H9 (cell line): ENCODE data around the gene LENG1. TPM values are rescaled to one million over a fixed set of nuclear protein-coding genes. Genes with fewer than 3 reads are reported as not detected.

Experiments used
- DNase-seq: peaks from one replicate; pipeline ENCODE4 v3.0.0-alpha.2; 2017
- H2AFZ ChIP-seq: one replicate; pipeline ENCODE4 v1.6.1; 2013; ENCODE audit warnings: mild to moderate bottlenecking, low read length, control low read depth, moderate library complexity
- H2AK5ac ChIP-seq: 2 replicates; pipeline ENCODE4 v1.6.1; 2013; ENCODE audit warnings: low read length, control low read depth, mixed read lengths; ENCODE audit not compliant: insufficient read length
- H2BK120ac ChIP-seq: one replicate; pipeline ENCODE4 v1.6.1; 2013; ENCODE audit warnings: low read depth, mild to moderate bottlenecking, low read length, control low read depth, inconsistent platforms; ENCODE audit not compliant: poor library complexity, severe bottlenecking
- H2BK12ac ChIP-seq: 2 replicates; pipeline ENCODE4 v1.6.1; 2013; ENCODE audit warnings: low read length, control low read depth, mixed read lengths, low read depth; ENCODE audit not compliant: insufficient read length
- H2BK15ac ChIP-seq: 2 replicates; pipeline ENCODE4 v1.6.1; 2013; ENCODE audit warnings: low read depth, low read length, control low read depth
- H2BK20ac ChIP-seq: one replicate; pipeline ENCODE4 v1.6.1; 2013; ENCODE audit warnings: low read depth, mild to moderate bottlenecking, low read length, control low read depth, inconsistent platforms; ENCODE audit not compliant: poor library complexity, severe bottlenecking
- H2BK5ac ChIP-seq: 2 replicates; pipeline ENCODE4 v1.6.1; 2013; ENCODE audit warnings: low read length, control low read depth, mixed read lengths; ENCODE audit not compliant: insufficient read length
- H3K14ac ChIP-seq: 2 replicates; pipeline ENCODE4 v1.6.1; 2013; ENCODE audit warnings: low read length, control low read depth; ENCODE audit not compliant: insufficient read depth
- H3K18ac ChIP-seq: 2 replicates; pipeline ENCODE4 v1.6.1; 2013; ENCODE audit warnings: low read depth, mild to moderate bottlenecking, mixed read lengths, low read length, control low read depth; ENCODE audit not compliant: insufficient read length
- H3K23ac ChIP-seq: 2 replicates; pipeline ENCODE4 v1.6.1; 2013; ENCODE audit warnings: low read length, control low read depth, mixed read lengths, low read depth; ENCODE audit not compliant: insufficient read length
- H3K23me2 ChIP-seq: 2 replicates; pipeline ENCODE4 v1.6.1; 2013; ENCODE audit warnings: low read depth, mild to moderate bottlenecking, mixed read lengths, low read length, control low read depth; ENCODE audit not compliant: insufficient read length, poor library complexity, severe bottlenecking
- H3K27ac ChIP-seq: 2 replicates; pipeline ENCODE4 v1.5.1; 2013; ENCODE audit warnings: low read length, control low read depth, mixed read lengths, low read depth; ENCODE audit not compliant: insufficient read length
- H3K27me3 ChIP-seq: 2 replicates; pipeline ENCODE4 v1.6.1; 2013; ENCODE audit warnings: low read length, control low read depth, inconsistent platforms; ENCODE audit not compliant: insufficient read depth
- H3K4ac ChIP-seq: 2 replicates; pipeline ENCODE4 v1.6.1; 2013; ENCODE audit warnings: low read depth, mild to moderate bottlenecking, control low read depth, inconsistent platforms, low read length, moderate library complexity
- H3K4me1 ChIP-seq: 2 replicates; pipeline ENCODE4 v1.6.1; 2013; ENCODE audit warnings: low read length, control low read depth, inconsistent platforms; ENCODE audit not compliant: insufficient read depth
- H3K4me2 ChIP-seq: 2 replicates; pipeline ENCODE4 v1.6.1; 2013; ENCODE audit warnings: low read length, control low read depth, mixed read lengths; ENCODE audit not compliant: insufficient read length, insufficient read depth
- H3K56ac ChIP-seq: 2 replicates; pipeline ENCODE4 v1.6.1; 2013; ENCODE audit warnings: low read depth, mild to moderate bottlenecking, mixed read lengths, low read length, control low read depth; ENCODE audit not compliant: insufficient read length
- H3K79me1 ChIP-seq: 2 replicates; pipeline ENCODE4 v1.6.1; 2013; ENCODE audit warnings: low read depth, mild to moderate bottlenecking, moderate library complexity, low read length, control low read depth, inconsistent platforms; ENCODE audit not compliant: insufficient read depth, poor library complexity, severe bottlenecking
- H3K79me2 ChIP-seq: 2 replicates; pipeline ENCODE4 v1.6.1; 2013; ENCODE audit warnings: low read length, control low read depth, inconsistent platforms; ENCODE audit not compliant: insufficient read depth
- H3K9ac ChIP-seq: 2 replicates; pipeline ENCODE4 v1.6.1; 2013; ENCODE audit warnings: low read length, control low read depth, mixed read lengths; ENCODE audit not compliant: insufficient read length; ENCODE audit errors: extremely low read depth
- H3K9me3 ChIP-seq: one replicate; pipeline ENCODE4 v1.6.1; 2013; ENCODE audit warnings: low read depth, low read length, inconsistent platforms; ENCODE audit not compliant: control insufficient read depth
- H3T11ph ChIP-seq: one replicate; pipeline ENCODE4 v1.6.1; 2013; ENCODE audit warnings: mild to moderate bottlenecking, low read length, control low read depth, inconsistent platforms
- H4K20me1 ChIP-seq: one replicate; pipeline ENCODE4 v1.6.1; 2013; ENCODE audit not compliant: control insufficient read depth, insufficient read length, insufficient read depth
- H4K5ac ChIP-seq: 2 replicates; pipeline ENCODE4 v1.6.1; 2013; ENCODE audit warnings: low read depth, mild to moderate bottlenecking, mixed read lengths, low read length, control low read depth; ENCODE audit not compliant: insufficient read length
- H4K8ac ChIP-seq: replicated peaks from 2 replicates; pipeline ENCODE4 v1.6.1; 2013; ENCODE audit warnings: low read length, control low read depth, mixed read lengths, low read depth; ENCODE audit not compliant: insufficient read length
- H4K91ac ChIP-seq: 2 replicates; pipeline ENCODE4 v1.6.1; 2013; ENCODE audit warnings: low read depth, mild to moderate bottlenecking, moderate library complexity, mixed read lengths, low read length, control low read depth; ENCODE audit not compliant: insufficient read length
- H3K27ac Mint-ChIP-seq, 3 experiments: 2 replicates in 2 of 3; 3 replicates in 1 of 3; pipeline ENCODE4 v1.8.0; 2020 to 2021; ENCODE audit warnings: mixed read lengths in 3 of 3, mild to moderate bottlenecking in 1 of 3, moderate library complexity in 1 of 3
- H3K27me3 Mint-ChIP-seq: 2 replicates; pipeline ENCODE4 v1.8.0; 2021; ENCODE audit warnings: low read depth, mild to moderate bottlenecking, moderate library complexity, mixed read lengths
- H3K36me3 Mint-ChIP-seq, 3 experiments: 2 replicates in 2 of 3; 3 replicates in 1 of 3; pipeline ENCODE4 v1.8.0; 2020 to 2021; ENCODE audit warnings: low read depth in 3 of 3, mixed read lengths in 3 of 3; ENCODE audit not compliant: insufficient read depth in 1 of 3
- H3K4me1 Mint-ChIP-seq, 2 experiments: 2 replicates each; pipeline ENCODE4 v1.8.0; 2020; ENCODE audit warnings: mixed read lengths in 2 of 2
- H3K4me3 Mint-ChIP-seq, 2 experiments: 2 replicates in 1 of 2; 3 replicates in 1 of 2; pipeline ENCODE4 v1.8.0; 2020 to 2021; ENCODE audit warnings: mild to moderate bottlenecking in 2 of 2, mixed read lengths in 2 of 2, moderate library complexity in 1 of 2
- H3K9me3 Mint-ChIP-seq, 2 experiments: 2 replicates in 1 of 2; 3 replicates in 1 of 2; pipeline ENCODE4 v1.8.0; 2020; ENCODE audit warnings: mild to moderate bottlenecking in 2 of 2, mixed read lengths in 2 of 2, moderate library complexity in 1 of 2
- CTCF ChIP-seq: fragments of 200-600 bp; sonication (generic); conservative IDR thresholded peaks from 3 replicates; pipeline ENCODE4 v1.8.0; 2021; ENCODE audit warnings: antibody characterized with exemption, mild to moderate bottlenecking
- WGBS: extraction: QIAGEN DNeasy Blood & Tissue Kit; methylation state at CpG from one replicate; pipeline ENCODE4 v1.1.7; 2013; ENCODE audit warnings: missing lambda C conversion rate, low lambda C conversion rate, mixed read lengths; ENCODE audit not compliant: insufficient read length; ENCODE audit errors: extremely low coverage; 5-methylcytosine and 5-hydroxymethylcytosine counted together
- total RNA-seq: library from RNA; stranded (reverse); gene quantifications from 2 replicates; pipeline ENCODE4 v1.2.1, GENCODE V29; 2021

Gene LENG1
- total RNA-seq, 1 experiment from 2014 or later, result 7.1 TPM

DNA sequence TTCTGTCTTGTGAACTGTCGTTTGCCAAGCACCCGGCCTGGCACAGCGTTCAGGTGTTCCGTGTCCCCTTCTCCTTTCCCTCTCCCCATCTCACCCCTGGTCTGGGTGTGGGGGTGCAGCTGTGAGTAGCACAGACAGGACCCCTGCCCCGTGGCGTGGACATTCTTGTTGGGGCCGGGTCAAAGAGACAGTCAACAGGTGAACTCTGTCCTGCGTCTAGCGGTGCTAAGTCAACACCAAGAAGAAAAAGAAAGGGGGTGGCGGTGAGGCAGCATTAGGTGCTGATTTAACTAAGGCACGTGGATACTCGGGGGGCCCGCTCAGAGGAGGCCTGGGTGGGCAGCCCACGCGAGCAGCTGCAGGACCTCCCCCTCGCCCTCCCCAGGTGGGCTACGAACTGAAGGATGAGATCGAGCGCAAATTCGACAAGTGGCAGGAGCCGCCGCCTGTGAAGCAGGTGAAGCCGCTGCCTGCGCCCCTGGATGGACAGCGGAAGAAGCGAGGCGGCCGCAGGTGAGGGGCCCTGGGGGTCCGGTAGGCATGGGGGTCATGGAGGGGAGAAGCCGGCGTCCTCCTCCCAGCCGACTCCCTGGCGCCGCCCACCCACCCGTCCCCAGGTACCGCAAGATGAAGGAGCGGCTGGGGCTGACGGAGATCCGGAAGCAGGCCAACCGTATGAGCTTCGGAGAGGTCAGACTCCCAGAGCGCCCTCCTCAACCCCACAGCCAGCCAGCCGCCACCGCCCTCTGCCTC is 31.7 kb downstream of the LENG1 start:
- Histone ChIP-seq H2BK5ac (no peak overlapping the region), H4K91ac (no peak overlapping the region), H2BK15ac (no peak overlapping the region), H3T11ph (no peak overlapping the region), H4K5ac (no peak overlapping the region), H3K18ac (no peak overlapping the region), H3K23me2 (no peaks in the 10 kb centered on the region), H3K23ac (no peak overlapping the region), H2AFZ (no peak overlapping the region), H3K4ac (no peak overlapping the region), H3K56ac (no peak overlapping the region), H3K4me1 (no peaks in the 10 kb centered on the region), H3K9ac (no peak overlapping the region), H2BK12ac (no peak overlapping the region), H4K8ac (no peak overlapping the region), H3K9me3 (no peaks in the 10 kb centered on the region), H3K27me3 (no peaks in the 10 kb centered on the region), H3K79me2 (no peaks in the 10 kb centered on the region), H3K27ac (no peak overlapping the region), H2BK20ac (no peak overlapping the region), H3K79me1 (no peaks in the 10 kb centered on the region), H3K14ac (no peak overlapping the region), H2BK120ac (no peak overlapping the region), H3K4me2 (no peak overlapping the region), H4K20me1 (no peaks in the 10 kb centered on the region), H2AK5ac (no peak overlapping the region)
- no CpG with 5 or more reads among the region's 44 CpGs for WGBS
- Mint-ChIP-seq H3K4me3 (no peak overlapping the region), H3K4me1 (no peaks in the 10 kb centered on the region), H3K27me3 (no peaks in the 10 kb centered on the region), H3K27ac (no peak overlapping the region), H3K36me3 (peaks cover 37 to 79% (median 74%) of the 10 kb centered on the region in 3 experiments; a peak in 6 of 7 replicates), H3K9me3 (no peaks in the 10 kb centered on the region)
- TF ChIP-seq CTCF, result no peak
- no peak for DNase-seq
